HG03108 (cell line): Measurements from ENCODE around the gene RAB36.

Source experiments
- ATAC-seq: cut with Tn5 transposase; IDR thresholded peaks from one replicate; pipeline ENCODE4 v1.9.1; 2021; ENCODE audit warnings: moderate library complexity; ENCODE audit not compliant: unreplicated experiment

The RAB36 gene, protein sequence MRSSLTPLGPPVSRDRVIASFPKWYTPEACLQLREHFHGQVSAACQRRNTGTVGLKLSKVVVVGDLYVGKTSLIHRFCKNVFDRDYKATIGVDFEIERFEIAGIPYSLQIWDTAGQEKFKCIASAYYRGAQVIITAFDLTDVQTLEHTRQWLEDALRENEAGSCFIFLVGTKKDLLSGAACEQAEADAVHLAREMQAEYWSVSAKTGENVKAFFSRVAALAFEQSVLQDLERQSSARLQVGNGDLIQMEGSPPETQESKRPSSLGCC

DNA sequence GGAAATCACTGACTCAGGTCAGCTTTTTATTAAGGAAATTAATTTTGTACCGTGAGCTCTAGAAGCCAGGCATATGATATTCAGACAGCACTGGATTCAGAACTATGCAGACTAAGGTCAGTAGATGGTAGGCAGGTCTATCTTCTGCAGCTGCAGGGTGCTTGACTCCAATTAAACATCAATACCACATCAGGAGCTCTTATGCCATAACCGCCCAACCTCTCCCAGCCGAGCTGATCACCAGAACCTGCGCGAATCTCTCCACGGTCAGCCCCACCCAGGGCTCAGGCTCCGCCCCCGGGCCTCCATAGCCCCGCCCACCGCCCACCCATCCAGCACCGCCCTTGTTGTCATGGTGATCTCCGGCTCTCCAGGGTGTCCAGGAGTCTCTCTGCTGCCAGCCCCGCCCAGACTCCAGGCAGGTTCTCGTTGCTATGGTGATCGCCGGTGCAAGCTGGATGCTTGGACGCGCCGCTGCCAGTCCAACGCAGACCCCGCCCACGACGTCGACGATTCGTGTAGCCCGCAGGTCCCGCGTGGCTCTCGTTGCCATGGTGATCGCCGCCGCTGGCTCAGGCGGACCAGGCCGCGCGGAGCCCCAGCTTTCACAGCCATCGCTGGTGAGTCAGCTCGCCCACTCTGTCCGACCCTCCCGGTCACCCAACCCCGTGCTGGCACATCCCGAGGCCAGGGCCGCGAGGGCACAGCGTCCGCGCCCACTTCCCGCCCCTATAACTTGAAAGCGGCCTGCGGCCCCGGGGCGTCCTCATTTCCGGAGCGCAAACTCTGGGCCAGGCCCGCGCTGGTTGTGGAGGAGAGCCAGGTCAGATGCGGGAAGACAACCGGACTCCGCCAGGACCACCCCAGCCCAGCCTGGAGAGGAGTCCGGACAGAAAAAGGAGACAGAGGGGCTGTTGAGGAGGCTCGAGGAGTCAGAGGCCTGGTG, at the start of gene RAB36:
Gene RAB36, plus strand, starts transcription at position 546 of the 946 bp plus-strand sequence. CDS start 1,140 bp downstream, outside the sequence.
- no peak for ATAC-seq

DNA sequence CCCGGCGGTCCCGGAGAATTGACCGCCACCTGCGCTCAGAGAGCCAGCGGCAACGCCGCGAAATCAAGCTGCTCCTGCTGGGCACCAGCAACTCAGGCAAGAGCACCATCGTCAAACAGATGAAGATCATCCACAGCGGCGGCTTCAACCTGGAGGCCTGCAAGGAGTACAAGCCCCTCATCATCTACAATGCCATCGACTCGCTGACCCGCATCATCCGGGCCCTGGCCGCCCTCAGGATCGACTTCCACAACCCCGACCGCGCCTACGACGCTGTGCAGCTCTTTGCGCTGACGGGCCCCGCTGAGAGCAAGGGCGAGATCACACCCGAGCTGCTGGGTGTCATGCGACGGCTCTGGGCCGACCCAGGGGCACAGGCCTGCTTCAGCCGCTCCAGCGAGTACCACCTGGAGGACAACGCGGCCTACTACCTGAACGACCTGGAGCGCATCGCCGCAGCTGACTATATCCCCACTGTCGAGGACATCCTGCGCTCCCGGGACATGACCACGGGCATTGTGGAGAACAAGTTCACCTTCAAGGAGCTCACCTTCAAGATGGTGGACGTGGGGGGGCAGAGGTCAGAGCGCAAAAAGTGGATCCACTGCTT, 49.4 kb upstream of the RAB36 start:
- ATAC-seq: no peak

DNA sequence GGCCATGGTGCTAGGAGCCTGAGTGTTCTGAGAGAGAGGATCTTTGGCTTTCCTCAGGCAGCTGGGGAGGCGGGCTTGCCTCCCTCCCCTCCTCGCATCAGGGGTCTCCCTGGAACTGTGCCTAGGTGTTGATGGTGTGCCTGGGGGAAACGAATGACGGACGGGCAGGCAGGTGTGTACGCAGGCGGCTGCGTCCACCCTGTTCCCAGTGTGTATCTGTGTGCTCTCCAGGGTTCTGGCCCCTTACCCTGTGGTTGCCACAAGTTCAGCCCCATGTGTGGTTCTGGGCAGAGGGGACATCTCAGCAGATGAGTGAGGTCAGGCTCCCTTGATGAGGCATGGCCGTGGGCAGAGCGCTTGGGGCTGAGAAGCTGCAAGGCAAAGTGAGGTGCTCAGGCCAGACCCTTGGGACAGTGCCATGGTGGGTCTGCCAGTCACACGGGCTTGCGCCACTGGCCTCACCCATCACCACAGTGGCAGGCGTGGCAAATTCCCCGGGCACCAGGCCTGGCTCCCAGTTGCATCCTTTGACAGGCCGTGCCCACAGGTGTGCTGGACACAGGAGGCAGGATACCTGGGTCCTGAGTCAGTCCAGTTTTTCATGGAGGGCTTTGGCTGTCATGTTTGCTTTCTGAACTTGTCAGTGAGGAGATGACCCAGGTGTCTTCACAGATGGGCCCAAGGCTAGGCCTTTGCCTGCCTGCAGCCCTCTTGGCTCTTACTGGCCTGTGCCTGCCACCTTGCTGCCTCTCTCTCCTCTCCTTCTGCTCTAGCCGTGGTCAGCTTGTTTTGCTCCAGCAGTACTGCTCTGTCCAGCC, 47.7 kb upstream of the RAB36 start:
- ATAC-seq: no peak

DNA sequence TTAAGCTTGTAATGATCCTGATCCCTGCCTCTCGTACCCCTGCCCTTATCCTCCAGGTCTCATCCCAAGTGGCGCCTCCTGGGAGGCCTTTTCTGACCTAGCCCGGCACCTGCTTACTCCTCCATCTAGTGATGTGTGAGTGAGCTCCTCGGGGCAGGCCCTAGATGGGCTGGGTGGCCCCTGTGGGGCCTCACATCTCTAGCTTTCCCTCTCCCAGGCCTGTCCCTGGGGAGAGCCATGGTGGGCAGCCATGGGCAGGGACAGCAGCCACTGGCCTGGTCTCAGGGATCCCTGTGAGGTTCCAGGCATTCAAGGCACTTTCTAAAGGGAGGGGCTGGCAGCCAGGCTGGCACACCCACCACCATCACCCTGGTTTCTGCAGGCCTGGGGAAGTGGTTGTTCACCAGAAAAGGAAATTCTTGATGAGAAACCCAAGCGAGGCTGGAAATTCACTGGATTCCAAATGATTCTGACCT, 47.0 kb upstream of the RAB36 start:
- no peak for ATAC-seq

DNA sequence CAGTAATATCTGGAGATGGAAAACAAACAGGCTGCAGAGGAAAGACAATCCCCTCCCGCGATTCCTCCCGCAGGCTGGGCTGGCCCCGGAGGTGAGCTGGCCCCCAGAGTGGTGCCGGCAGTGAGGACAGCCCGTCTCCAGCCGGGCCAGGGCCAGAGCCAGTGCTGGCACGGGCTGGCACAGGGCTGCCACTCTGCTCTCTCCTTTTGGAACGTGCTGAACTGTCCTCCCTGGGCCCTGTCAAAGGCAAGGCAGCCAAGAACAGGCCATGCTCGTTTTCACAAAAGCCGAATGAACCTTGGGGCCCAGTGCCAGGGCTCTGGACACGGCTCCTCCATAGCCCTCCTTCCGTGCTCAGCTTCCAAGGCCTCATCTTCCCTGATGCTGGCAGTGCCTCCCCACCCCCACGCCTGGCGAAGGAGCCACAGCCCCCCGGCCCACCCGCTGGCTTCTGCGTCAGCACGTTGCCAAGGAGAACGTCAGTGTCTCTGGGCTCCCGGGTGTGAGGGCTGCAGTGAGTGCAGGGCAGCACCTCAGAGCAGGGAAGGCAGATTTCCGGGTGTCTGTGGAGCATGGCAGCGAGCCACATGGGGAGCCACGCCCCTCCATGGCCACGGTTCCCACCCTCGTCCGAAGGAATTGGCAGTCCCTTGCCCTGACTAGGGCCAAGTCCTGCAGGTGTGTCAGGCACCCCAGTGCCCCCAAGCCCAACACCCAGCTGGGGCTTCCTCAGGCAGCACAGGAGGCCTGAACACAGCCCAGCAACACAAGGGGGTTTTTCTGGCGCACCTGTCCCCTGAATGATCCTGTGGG, 46.4 kb upstream of the RAB36 start:
- no peak for ATAC-seq

DNA sequence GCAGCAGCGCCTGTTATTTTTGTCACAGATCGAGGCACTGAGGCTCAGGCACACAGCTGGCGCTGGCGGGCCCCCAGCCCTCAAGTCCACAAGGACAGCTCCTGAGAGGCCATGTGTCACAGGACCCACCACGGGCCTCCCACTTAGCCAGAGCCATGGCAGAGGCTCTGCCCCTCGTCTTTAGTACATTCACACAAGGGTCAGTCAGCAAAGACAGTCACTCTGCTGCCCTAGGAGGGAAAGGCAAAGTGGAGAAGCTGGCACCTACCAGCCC, 45.8 kb upstream of the RAB36 start:
- no peak for ATAC-seq

DNA sequence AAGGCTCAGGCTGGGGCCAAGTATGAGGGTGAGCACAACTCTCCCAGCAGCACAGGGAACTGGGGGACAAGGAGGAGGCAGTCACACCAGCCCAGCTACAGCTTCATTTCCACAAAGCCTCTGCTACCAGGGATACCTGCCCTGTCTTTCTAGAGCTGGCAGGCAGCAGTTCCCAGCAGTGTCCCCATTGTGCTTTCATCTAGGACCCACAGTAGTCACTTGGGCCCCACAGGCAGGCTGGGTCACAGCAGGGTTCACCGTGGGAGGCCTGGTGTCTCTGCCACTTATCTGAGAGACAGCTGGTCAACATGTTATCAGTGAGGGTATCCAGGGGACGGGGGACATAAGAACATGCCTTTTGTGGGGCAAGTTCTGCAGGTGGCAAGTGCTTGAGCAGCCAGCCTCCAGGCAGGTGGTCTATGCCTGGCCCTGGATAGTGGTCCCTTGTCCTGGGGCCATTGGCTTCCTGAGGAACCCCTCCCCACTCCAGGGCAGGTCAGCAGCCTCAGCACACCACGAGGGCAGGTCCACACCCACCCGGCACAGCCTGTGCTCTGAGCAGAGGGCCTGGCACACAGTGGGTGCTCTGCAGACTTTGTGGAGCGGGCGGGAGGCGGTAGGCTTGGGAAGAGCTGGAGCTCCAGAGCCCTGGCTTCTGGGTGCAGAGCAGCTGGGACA, 45.0 kb upstream of the RAB36 start:
- no peak for ATAC-seq

DNA sequence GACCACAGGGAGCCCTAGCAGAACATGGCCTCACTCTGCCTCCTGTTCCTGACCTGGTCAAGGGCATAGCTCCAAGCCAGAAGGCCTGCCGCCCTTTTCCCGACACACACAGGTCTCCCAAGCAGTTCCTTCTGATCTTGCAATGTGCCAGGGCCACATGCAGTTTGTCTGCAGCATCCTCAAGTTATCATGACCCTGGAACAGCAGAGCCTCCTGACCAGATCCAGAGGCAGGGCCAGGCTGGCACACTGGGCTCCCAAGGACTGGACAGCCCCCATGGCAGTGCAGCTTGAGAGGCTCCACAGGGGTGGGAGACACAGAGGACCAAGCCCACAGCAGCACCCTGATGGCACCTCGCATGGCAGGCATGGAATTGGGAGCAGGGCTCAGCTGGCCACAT, 43.8 kb upstream of the RAB36 start:
- no peak for ATAC-seq

DNA sequence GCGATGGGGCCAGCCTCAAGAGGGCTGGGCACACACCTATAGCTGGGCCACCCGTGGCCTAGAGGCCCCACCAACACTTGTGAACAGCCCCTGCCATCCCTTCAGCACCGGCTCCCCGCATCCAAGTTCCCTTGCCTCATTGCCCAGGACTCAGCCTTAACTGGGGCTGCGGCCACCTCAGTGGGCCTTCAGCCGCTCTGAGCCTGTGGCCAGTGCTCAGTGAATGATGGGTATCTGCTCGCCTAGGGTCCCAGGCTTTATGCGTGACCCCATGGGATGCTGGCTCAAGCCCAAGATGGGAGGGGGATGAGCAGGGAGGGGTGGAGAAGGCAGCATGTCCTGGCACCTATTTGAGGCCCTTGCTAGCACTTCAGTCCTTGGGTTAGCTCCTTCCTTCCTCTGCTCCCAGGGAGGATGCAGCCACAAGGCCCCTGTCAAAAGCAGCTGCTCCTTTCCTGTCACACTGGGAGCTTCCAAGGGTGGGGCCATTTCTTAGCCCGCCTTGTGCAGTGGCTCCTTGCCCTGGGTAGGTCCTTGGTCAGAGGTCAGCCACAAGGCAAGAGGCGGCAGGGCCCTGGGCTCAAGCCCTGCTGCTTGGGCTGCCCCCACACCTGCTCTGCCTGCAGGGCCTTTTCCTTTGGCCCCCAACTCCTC, 43.1 kb upstream of the RAB36 start:
- ATAC-seq: no peak

DNA sequence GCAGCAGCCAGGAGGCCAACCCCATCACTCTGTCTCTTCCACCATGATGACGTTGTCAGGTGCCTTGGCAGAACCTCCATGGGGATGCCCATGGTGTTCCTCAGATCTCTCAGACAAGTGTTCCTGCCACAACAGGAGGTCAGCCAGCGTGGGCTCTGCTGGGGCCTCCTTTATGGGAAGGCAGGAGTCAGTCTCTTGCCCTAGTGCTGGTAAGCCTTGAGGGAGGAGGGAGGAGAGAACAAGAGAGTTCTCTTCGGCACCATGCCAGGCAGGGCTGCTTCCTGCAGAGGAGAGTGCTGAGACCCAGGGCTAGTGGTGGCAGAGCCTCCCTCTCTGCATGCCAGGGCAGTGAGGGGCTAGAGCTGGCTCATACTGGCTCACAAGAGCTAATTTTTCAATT, 42.5 kb upstream of the RAB36 start:
- no peak for ATAC-seq

DNA sequence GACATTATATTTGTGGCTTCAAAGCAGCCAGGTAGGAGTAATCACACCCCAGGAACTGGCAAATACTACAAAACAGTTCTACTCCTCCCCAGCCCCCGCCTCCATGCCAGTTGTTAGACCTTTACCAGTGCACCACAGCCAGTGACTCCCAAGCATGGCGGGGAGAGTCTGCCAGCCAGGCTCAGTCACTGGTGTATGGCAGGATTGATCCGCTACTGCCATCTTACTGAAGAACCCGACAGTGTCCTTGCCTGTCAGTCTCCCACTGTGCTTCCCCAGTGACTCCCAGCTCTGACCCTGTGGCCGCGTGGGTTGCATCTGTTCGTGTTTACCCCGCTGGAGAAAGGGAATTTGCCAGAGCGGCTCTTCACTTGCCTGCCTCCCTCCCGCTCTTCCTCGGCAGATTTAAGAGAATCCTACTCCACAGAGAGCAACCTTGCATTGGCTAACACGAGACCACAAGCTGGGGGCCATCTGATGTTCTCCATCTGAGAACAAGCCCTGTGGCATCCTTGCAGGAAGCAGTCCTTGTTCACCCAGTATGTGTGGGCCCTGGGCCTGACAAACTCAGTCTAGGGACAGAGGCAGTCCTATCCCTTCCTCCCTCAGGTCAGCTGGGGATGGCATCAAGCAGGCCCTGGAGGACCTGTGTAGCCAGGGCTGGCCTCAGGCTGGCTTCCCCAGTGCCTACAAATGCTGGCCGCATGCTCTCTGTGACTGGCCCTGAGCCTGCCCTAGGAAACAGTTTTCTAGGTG, 41.9 kb upstream of the RAB36 start:
- ATAC-seq: no peak

DNA sequence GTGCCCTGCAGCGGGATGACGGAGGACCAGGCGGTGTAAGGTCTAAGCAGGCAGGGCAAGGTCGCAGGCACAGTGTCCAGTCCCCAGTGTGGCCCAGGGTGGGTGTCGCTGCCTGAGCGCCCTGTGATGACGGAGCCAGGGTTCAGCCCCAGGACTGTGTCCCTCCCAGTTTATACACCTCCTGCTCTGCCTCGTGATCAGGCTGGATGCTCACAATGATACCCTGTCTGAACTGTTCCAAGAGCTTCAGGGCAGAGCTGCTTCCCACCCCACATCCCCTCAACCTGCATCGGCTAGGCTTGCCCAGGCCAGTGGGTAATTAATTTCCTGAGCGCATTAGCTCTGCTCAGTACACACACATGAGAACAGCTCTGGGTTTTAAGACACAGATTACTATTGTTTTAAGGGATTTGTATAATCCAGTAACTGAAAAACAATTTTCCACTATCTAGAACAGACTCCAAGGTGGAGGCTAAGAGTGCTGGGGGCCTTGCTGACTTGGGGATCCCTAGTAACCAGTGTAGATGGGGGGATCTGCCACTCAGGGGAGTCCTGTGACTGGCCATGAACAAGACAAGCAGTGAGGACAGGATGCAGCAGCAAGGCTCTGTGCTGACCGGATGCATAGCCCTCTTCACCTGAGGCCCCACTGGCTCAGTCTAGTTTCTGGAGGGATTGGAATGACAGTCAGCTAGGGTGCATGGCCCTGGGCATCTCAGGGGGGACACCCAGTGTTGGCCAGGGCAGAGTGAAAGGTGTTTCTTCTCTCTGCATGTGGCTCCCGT, 40.9 kb upstream of the RAB36 start:
- ATAC-seq: no peak

DNA sequence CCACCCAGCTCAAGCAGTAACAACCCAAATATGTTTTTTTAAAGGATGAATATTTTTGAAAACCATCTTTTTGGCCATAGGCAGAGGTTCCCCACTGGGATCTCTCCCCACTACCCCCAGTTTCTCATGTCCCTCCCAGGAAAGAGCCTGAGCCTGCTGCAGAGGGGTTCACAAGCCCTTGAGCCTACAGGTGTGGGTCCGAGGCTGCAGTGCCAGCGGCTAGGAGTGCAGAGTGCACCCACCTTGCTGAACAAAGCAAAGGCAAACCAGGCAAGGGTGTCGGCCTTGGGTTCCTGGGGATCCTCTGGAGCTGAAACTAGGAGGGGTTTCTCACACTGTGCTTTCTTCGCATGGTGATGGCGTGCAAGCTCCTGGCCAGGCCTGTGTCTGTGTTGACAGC, 40.0 kb upstream of the RAB36 start:
- no peak for ATAC-seq

DNA sequence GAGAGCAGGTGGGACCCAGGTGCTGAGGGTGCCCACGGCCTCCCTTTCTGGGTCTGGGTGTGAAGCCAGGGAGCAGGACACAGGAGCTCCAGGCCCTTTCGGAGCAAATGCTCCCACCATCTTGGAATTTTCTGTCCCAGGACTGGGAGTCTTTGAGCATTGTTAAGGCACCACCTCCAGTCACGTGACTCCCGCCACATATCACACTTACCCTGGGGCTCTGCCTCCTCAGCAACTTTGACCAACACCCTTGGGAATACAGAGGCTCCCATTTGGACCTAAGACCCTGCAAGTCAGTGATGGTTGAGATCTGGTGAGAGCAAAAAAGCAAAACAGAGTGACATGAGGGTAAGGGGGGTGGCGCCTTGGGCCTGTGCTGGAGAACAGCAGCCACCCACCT, 39.4 kb upstream of the RAB36 start:
- no peak for ATAC-seq

DNA sequence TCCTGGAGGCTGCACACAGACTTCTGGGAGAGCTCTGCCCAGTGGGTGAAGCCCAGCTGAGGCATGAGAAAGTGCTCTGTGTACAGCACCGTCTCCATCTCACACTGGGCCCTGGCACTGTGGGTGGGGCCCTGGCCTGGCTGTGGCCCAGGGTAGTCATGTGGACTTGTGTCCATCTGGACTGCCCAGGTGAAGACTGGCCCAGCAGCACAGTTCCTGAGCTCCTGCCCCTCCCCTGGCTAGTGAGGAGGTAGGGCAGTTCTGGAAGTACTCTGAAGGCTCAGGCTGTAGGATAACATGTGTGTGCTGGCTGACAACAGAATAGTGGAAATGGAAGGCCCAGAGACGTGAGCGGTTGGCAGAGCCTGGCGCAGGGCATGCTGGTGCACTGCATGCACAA, 38.9 kb upstream of the RAB36 start:
- no peak for ATAC-seq

DNA sequence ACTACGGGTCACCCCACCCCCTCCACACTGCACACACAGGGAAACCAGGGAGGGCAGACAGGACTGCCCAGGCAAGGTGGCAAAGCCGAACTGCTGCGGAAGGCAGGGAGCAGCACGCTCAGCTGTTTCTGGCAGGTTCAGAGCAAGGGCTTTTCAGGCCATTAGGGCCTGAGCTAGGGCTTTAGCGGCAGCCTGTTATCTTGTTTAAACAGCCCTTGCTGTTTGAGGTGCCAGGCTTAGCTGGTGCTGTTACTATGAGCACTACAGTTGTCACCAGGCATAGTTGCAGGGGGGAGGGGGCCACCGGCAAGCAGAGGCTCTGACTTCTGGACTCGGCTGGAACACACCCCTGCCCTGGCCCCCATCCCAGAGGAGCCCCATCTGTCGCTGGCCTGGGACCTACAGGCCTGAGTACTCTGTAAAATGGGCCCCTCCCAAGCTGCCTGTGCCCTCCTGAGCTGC, 38.3 kb upstream of the RAB36 start:
- no peak for ATAC-seq

DNA sequence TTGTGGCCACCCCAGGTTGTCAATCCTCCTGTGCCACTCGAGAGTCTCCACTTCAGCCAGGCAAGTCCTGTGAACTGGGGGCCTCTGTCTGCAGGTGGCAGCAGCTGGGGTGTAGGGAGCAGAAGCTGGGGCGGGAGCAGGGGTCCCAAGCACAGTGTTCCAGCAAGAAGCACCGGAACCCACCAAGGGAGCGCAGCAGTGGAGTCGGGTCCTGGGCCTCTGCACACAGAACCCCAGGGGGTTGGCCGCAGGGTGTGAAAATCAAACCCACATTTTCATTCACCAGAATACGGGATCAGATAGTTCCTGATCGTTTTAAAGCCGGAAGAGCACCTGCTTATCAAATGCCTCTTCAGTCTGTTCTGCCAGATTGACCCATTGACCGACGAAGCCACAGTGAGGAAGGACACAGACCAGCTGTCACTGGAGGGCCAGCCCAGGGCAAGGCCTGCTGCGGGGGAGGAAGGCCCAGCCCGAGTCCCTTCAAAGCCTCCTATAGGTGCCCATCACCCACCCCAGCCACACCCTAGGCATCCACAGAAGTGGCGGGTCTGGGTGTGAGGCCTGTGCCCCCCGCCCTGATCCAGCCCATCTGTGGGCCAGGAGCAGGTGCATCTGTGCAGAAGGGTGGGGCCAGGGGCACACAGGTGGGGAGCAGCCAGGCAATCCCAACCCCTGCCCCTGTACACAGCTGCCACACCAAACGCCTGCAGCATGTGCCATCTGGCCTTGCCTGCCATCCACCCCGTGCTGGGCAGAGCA, 37.6 kb upstream of the RAB36 start:
- ATAC-seq: no peak
